ENCODE data around the gene IPO7.

- no peak for TF ChIP-seq POLR2A (IDR thresholded peaks at IDR 0.05; ENCODE audit: low read length)
- no peak for TF ChIP-seq GATA1 (IDR thresholded peaks at IDR 0.05; ENCODE audit: low read depth, low read length)
Measured at GRCh38 chr11:9385327-9385899, 961 bp downstream of the IPO7 start.

Data from erythroblast (primary cell).